CD14-positive monocyte (primary cell): Measurements from ENCODE around the gene RAMP1. TPM values are rescaled to one million over a fixed set of nuclear protein-coding genes. Genes with fewer than 3 reads are reported as not detected.
A peak's percentile ranks its signal among the peaks of the same experiment; 100 is the strongest.

Experiments used
- DNase-seq, 3 donors: peaks; one replicate each; pipeline ENCODE4 v3.0.0-alpha.2; 2011 to 2022
- H2AFZ ChIP-seq: 2 replicates; pipeline ENCODE4 v1.6.0; 2012; ENCODE audit warnings: mild to moderate bottlenecking, low read depth, low read length, inconsistent platforms; ENCODE audit not compliant: insufficient read depth, poor library complexity, severe bottlenecking
- H3K27ac ChIP-seq, 2 donors: 1 replicate in 1 of 2; 2 replicates in 1 of 2; pipeline ENCODE4 v1.5.1; 2012 to 2013; ENCODE audit warnings: low read length in 2 of 2, control low read depth in 1 of 2, inconsistent platforms in 1 of 2, low read depth in 1 of 2, mild to moderate bottlenecking in 1 of 2
- H3K27me3 ChIP-seq, 2 donors: one replicate each; pipeline versions ENCODE4 v1.6.0 to v1.6.1; 2011 to 2013; ENCODE audit warnings: low read length in 2 of 2; ENCODE audit not compliant: control insufficient read depth in 2 of 2, insufficient read depth in 2 of 2
- H3K36me3 ChIP-seq, 2 donors: replicated peaks in 1 of 2; 1 replicate in 1 of 2; 2 replicates in 1 of 2; pipeline versions ENCODE4 v1.5.1 to v1.6.1; 2012 to 2013; ENCODE audit warnings: low read length in 2 of 2, control low read depth in 1 of 2, inconsistent platforms in 1 of 2, mild to moderate bottlenecking in 1 of 2; ENCODE audit not compliant: insufficient read depth in 2 of 2, control insufficient read depth in 1 of 2
- H3K4me1 ChIP-seq, 2 donors: 1 replicate in 1 of 2; 2 replicates in 1 of 2; pipeline versions ENCODE4 v1.5.1 to v1.6.1; 2012 to 2013; ENCODE audit warnings: low read length in 2 of 2, control low read depth in 1 of 2, inconsistent platforms in 1 of 2, mild to moderate bottlenecking in 1 of 2, moderate library complexity in 1 of 2; ENCODE audit not compliant: insufficient read depth in 2 of 2, control insufficient read depth in 1 of 2
- H3K4me2 ChIP-seq: replicated peaks from 2 replicates; pipeline ENCODE3; 2012; ENCODE audit warnings: low read length, moderate library complexity, mild to moderate bottlenecking; ENCODE audit not compliant: poor library complexity, severe bottlenecking; ENCODE audit errors: extremely low read depth
- H3K4me3 ChIP-seq, 3 experiments: fragments of 200-600 bp in 1 of 3; sonication (generic) in 1 of 3; replicated peaks in 1 of 3; 1 replicate in 2 of 3; 2 replicates in 1 of 3; pipeline ENCODE4 v1.5.1; 2011 to 2013; ENCODE audit warnings: low read length in 3 of 3, mild to moderate bottlenecking in 3 of 3, control low read depth in 2 of 3, low read depth in 2 of 3, inconsistent platforms in 1 of 3, moderate library complexity in 1 of 3
- H3K79me2 ChIP-seq: 2 replicates; pipeline ENCODE4 v1.6.0; 2012; ENCODE audit warnings: mild to moderate bottlenecking, control low read depth, inconsistent platforms, low read length, moderate library complexity; ENCODE audit not compliant: insufficient read depth
- H3K9ac ChIP-seq: 2 replicates; pipeline ENCODE4 v1.6.0; 2017; ENCODE audit warnings: low read length, mild to moderate bottlenecking; ENCODE audit not compliant: insufficient read depth, poor library complexity, severe bottlenecking
- H3K9me3 ChIP-seq, 2 donors: replicated peaks in 1 of 2; 1 replicate in 1 of 2; 2 replicates in 1 of 2; pipeline versions ENCODE4 v1.5.1 to v1.6.1; 2012 to 2013; ENCODE audit warnings: low read length in 2 of 2, control low read depth in 1 of 2; ENCODE audit not compliant: control insufficient read depth in 1 of 2, insufficient read depth in 1 of 2
- H4K20me1 ChIP-seq: 2 replicates; pipeline ENCODE4 v1.6.0; 2012; ENCODE audit warnings: mild to moderate bottlenecking, low read length, control low read depth, moderate library complexity; ENCODE audit not compliant: insufficient read depth
- H3K27ac Mint-ChIP-seq, 7 donors: one replicate each; pipeline ENCODE4 v1.8.0; 2020; ENCODE audit warnings: mild to moderate bottlenecking in 7 of 7, mixed read lengths in 7 of 7, moderate library complexity in 6 of 7, inconsistent platforms in 2 of 7
- H3K27me3 Mint-ChIP-seq, 3 donors: one replicate each; pipeline ENCODE4 v1.8.0; 2021 to 2022; ENCODE audit warnings: low read depth in 3 of 3, mild to moderate bottlenecking in 3 of 3, mixed read lengths in 3 of 3, moderate library complexity in 3 of 3, inconsistent platforms in 1 of 3
- H3K36me3 Mint-ChIP-seq, 2 donors: one replicate each; pipeline ENCODE4 v1.8.0; 2020; ENCODE audit warnings: mixed read lengths in 2 of 2, inconsistent platforms in 1 of 2, mild to moderate bottlenecking in 1 of 2
- H3K4me1 Mint-ChIP-seq: one replicate; pipeline ENCODE4 v1.8.0; 2020; ENCODE audit warnings: mild to moderate bottlenecking, mixed read lengths
- H3K4me3 Mint-ChIP-seq, 2 donors: one replicate each; pipeline ENCODE4 v1.8.0; 2020; ENCODE audit warnings: mild to moderate bottlenecking in 2 of 2, mixed read lengths in 2 of 2, moderate library complexity in 1 of 2
- H3K9me3 Mint-ChIP-seq, 7 donors: one replicate each; pipeline ENCODE4 v1.8.0; 2020 to 2022; ENCODE audit warnings: mixed read lengths in 7 of 7, mild to moderate bottlenecking in 6 of 7, moderate library complexity in 6 of 7, inconsistent platforms in 2 of 7
- WGBS: methylation state at CpG from one replicate; pipeline ENCODE4 v1.1.5; 2013; ENCODE audit warnings: missing lambda C conversion rate; ENCODE audit not compliant: insufficient coverage; 5-methylcytosine and 5-hydroxymethylcytosine counted together
- intact Hi-C, 2 donors: fragments of 100-400 bp; cut with micrococcal nuclease; formaldehyde crosslinking; loops; one replicate each; pipeline versions ENCODE4 v1.15.0 to v1.15.1; 2023
- polyA plus RNA-seq, 3 donors: library from polyadenylated mRNA; depleted of rRNA in 1 of 3; unstranded in 2 of 3; stranded (reverse) in 1 of 3; fragments of 300-500 nt in 2 of 3; fragments of >200 nt in 1 of 3; fragmentation: Illumina TruSeq in 2 of 3; gene quantifications; 1 replicate in 2 of 3; 2 replicates in 1 of 3; pipeline ENCODE4 v1.2.3, GENCODE V29; 2012 to 2021
- TF ChIP-seq, protein P1 (sequence below): fragments of 200-600 bp; IDR thresholded peaks from one replicate; pipeline ENCODE4 v1.8.0; 2022; ENCODE audit warnings: antibody characterized with exemption, mild to moderate bottlenecking

RAMP1 gene
- polyA plus RNA-seq, 3 donors = not detected

DNA sequence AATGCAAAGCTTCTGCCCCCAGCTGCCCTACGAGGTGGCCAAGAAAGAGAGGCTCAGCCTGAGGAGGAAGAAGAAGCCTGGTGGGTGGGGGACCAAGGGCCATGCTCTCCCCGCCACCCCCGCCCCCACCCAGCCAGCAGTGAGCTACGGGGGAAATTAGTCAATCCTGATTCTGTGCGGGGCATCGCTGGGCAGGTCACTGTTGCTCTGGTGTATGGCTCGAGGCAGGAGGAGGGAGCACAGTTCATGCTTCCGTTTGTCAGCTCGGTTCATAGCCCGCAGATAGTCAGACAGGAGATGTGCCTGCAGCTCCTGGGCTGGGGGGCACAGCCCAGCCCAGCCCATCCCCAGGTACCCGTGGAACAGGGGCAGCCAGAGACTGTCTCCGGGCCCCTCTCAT is 17.1 kb downstream of the RAMP1 start:
- DNase-seq = no peak
- no peaks in the 10 kb centered on the region for H4K20me1 ChIP-seq
- H3K9me3 ChIP-seq = no peaks in the 10 kb centered on the region
- 63% methylated on average over 12 of the region's 12 CpGs for WGBS
- TF ChIP-seq, protein P1, sequence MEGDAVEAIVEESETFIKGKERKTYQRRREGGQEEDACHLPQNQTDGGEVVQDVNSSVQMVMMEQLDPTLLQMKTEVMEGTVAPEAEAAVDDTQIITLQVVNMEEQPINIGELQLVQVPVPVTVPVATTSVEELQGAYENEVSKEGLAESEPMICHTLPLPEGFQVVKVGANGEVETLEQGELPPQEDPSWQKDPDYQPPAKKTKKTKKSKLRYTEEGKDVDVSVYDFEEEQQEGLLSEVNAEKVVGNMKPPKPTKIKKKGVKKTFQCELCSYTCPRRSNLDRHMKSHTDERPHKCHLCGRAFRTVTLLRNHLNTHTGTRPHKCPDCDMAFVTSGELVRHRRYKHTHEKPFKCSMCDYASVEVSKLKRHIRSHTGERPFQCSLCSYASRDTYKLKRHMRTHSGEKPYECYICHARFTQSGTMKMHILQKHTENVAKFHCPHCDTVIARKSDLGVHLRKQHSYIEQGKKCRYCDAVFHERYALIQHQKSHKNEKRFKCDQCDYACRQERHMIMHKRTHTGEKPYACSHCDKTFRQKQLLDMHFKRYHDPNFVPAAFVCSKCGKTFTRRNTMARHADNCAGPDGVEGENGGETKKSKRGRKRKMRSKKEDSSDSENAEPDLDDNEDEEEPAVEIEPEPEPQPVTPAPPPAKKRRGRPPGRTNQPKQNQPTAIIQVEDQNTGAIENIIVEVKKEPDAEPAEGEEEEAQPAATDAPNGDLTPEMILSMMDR = no peak
- peak overlapping the region in 1 of 7 donors; percentile 68 for H3K27ac Mint-ChIP-seq
- no peak overlapping the region for H3K9ac ChIP-seq
- intact Hi-C loops = no loop called here
- peaks cover 2% of the 10 kb centered on the region for H3K4me1 Mint-ChIP-seq
- peaks cover 0 to 2% (median 0%) of the 10 kb centered on the region in 7 donors for H3K9me3 Mint-ChIP-seq
- H3K4me3 ChIP-seq = no peak overlapping the region
- no peaks in the 10 kb centered on the region for H3K36me3 ChIP-seq
- H3K4me1 ChIP-seq = no peaks in the 10 kb centered on the region
- no peak overlapping the region for H2AFZ ChIP-seq
- H3K4me3 Mint-ChIP-seq = no peak overlapping the region
- peaks cover 0 to 9% (median 6%) of the 10 kb centered on the region in 3 donors for H3K27me3 Mint-ChIP-seq
- H3K27ac ChIP-seq = no peak overlapping the region
- no peaks in the 10 kb centered on the region for H3K36me3 Mint-ChIP-seq
- no peaks in the 10 kb centered on the region for H3K79me2 ChIP-seq
- H3K4me2 ChIP-seq = no peak overlapping the region
- H3K27me3 ChIP-seq = no peaks in the 10 kb centered on the region

DNA sequence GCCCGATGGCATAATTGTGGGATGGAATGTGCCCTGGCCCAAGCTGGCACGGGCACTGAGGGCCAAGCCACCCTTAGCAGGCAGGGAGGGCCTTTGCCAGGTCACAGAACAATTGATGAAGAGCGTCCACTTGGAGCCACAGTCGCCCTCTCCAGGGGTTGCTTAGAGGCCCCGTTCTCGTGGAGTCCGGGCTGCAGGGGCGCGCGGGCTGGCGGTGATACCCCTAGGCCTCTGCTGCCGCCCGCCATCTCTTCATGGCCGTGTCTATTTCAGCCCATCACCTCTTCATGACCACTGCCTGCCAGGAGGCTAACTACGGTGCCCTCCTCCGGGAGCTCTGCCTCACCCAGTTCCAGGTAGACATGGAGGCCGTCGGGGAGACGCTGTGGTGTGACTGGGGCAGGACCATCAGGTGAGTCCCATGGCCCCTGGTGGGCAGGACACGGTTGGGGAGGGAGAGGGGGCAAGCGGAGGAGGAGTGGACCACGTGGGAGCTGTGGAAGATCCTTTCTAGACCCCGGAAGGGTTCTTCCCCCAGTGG is 17.6 kb downstream of the RAMP1 start:
- Mint-ChIP-seq H3K4me3 (no peak overlapping the region), H3K4me1 (peaks cover 2% of the 10 kb centered on the region), H3K27me3 (peaks cover 0 to 7% (median 6%) of the 10 kb centered on the region in 3 donors), H3K36me3 (no peaks in the 10 kb centered on the region), H3K27ac (peak overlapping the region in 1 of 7 donors; percentile 68), H3K9me3 (no peaks in the 10 kb centered on the region)
- H3K27ac ChIP-seq = no peak overlapping the region
- H3K9ac ChIP-seq = no peak overlapping the region
- H2AFZ ChIP-seq = no peak overlapping the region
- DNase-seq = no peak
- no peaks in the 10 kb centered on the region for H3K79me2 ChIP-seq
- WGBS = 92% methylated on average over 22 of the region's 23 CpGs
- H3K9me3 ChIP-seq = no peaks in the 10 kb centered on the region
- H3K4me1 ChIP-seq = no peaks in the 10 kb centered on the region
- intact Hi-C loops = no loop called here
- H3K4me3 ChIP-seq = no peak overlapping the region
- H3K36me3 ChIP-seq = no peaks in the 10 kb centered on the region
- TF ChIP-seq, protein P1 = no peak
- H3K4me2 ChIP-seq = no peak overlapping the region
- H3K27me3 ChIP-seq = no peaks in the 10 kb centered on the region
- no peaks in the 10 kb centered on the region for H4K20me1 ChIP-seq
